Keratinocyte (primary cell): ENCODE measurements around the gene MED19. TPM values are rescaled to one million over a fixed set of nuclear protein-coding genes. Genes with fewer than 3 reads are reported as not detected.
"Not testable (repeated sequence)": the region's sequence is repeated elsewhere in the genome, so short reads cannot be mapped to it uniquely, and the experiment has no call there.

Experiments
- DNase-seq: peaks from one replicate; pipeline ENCODE4 v3.0.0-alpha.2; 2011; ENCODE audit warnings: low read depth, missing footprints, low spot score
- FAIRE-seq: peaks from 2 replicates; lab custom pipeline; 2011; peaks lifted over from hg19 to GRCh38; lab: Jason Lieb, UNC
- H2AFZ ChIP-seq: 2 replicates; pipeline ENCODE4 v1.6.0; 2012; ENCODE audit warnings: low read length, control low read depth, inconsistent platforms; ENCODE audit not compliant: control insufficient read depth
- H3K27ac ChIP-seq: 2 replicates; pipeline ENCODE4 v1.5.1; 2011; ENCODE audit warnings: low read length; ENCODE audit not compliant: control insufficient read depth, insufficient read depth
- H3K27me3 ChIP-seq: 3 replicates; pipeline ENCODE4 v1.6.0; 2011; ENCODE audit warnings: low read length; ENCODE audit not compliant: control insufficient read depth, insufficient read depth; ENCODE audit errors: extremely low read depth
- H3K36me3 ChIP-seq, 2 experiments: 2 replicates in 1 of 2; 3 replicates in 1 of 2; pipeline ENCODE4 v1.5.1; 2011; ENCODE audit warnings: low read length in 2 of 2, mild to moderate bottlenecking in 1 of 2; ENCODE audit not compliant: control insufficient read depth in 2 of 2, insufficient read depth in 2 of 2; ENCODE audit errors: extremely low read depth in 1 of 2
- H3K4me1 ChIP-seq: 3 replicates; pipeline ENCODE4 v1.5.1; 2011; ENCODE audit warnings: low read length; ENCODE audit not compliant: control insufficient read depth, insufficient read depth; ENCODE audit errors: extremely low read depth
- H3K4me2 ChIP-seq: 3 replicates; pipeline ENCODE4 v1.6.0; 2011; ENCODE audit warnings: low read depth, low read length; ENCODE audit not compliant: control insufficient read depth, insufficient read depth; ENCODE audit errors: extremely low read depth
- H3K4me3 ChIP-seq, 3 experiments: fragments of 200-600 bp in 1 of 3; sonication (generic) in 1 of 3; 2 replicates in 2 of 3; 3 replicates in 1 of 3; pipeline ENCODE4 v1.5.1; 2011 to 2016; ENCODE audit warnings: low read length in 3 of 3, mild to moderate bottlenecking in 3 of 3, control low read depth in 2 of 3, inconsistent platforms in 1 of 3, low read depth in 1 of 3, mixed read lengths in 1 of 3, mixed run types in 1 of 3, moderate library complexity in 1 of 3; ENCODE audit not compliant: control insufficient read depth in 2 of 3, insufficient read depth in 2 of 3; ENCODE audit errors: extremely low read depth in 1 of 3
- H3K79me2 ChIP-seq: 2 replicates; pipeline ENCODE4 v1.6.0; 2012; ENCODE audit warnings: low read length; ENCODE audit not compliant: control insufficient read depth, insufficient read depth
- H3K9ac ChIP-seq: 3 replicates; pipeline ENCODE4 v1.6.0; 2011; ENCODE audit warnings: low read length; ENCODE audit not compliant: control insufficient read depth, insufficient read depth; ENCODE audit errors: extremely low read depth
- H3K9me1 ChIP-seq: 3 replicates; pipeline ENCODE4 v1.6.0; 2011; ENCODE audit warnings: low read length; ENCODE audit not compliant: control insufficient read depth, insufficient read depth; ENCODE audit errors: extremely low read depth
- H3K9me3 ChIP-seq: 2 replicates; pipeline ENCODE4 v1.5.1; 2012; ENCODE audit warnings: low read depth, low read length; ENCODE audit not compliant: control insufficient read depth
- H4K20me1 ChIP-seq: 3 replicates; pipeline ENCODE4 v1.6.0; 2011; ENCODE audit warnings: low read length; ENCODE audit not compliant: control insufficient read depth, insufficient read depth; ENCODE audit errors: extremely low read depth
- CTCF ChIP-seq, 3 experiments: IDR thresholded peaks in 1 of 3; conservative IDR thresholded peaks in 1 of 3; optimal IDR thresholded peaks in 1 of 3; 2 replicates in 2 of 3; 3 replicates in 1 of 3; pipeline versions ENCODE3 to v1.5.1; 2011; ENCODE audit warnings: low read length in 3 of 3, mild to moderate bottlenecking in 3 of 3, moderate library complexity in 2 of 3, control low read depth in 1 of 3, inconsistent platforms in 1 of 3; ENCODE audit not compliant: insufficient read depth in 2 of 3; ENCODE audit errors: extremely low read depth in 1 of 3
- EZH2 ChIP-seq: IDR thresholded peaks from one replicate; pipeline ENCODE4 v1.6.1; 2012; ENCODE audit warnings: inconsistent platforms, mild to moderate bottlenecking, low read length, moderate library complexity
- dilution Hi-C: fragments of 300-500 bp; cut with MboI; formaldehyde crosslinking; loops from one replicate; pipeline ENCODE4 v1.7.0; 2020; ENCODE audit warnings: low sequenced_read_pairs; ENCODE audit not compliant: extremely low pct_ligation_motif_present
- polyA plus RNA-seq, 5 experiments: library from polyadenylated mRNA; depleted of rRNA in 3 of 5; stranded (reverse) in 3 of 5; stranded (forward) in 1 of 5; unstranded in 1 of 5; fragments of >200 nt; gene quantifications; 1 replicate in 1 of 5; 2 replicates in 3 of 5; 3 replicates in 1 of 5; pipeline versions ENCODE4 v1.2.1 to v1.2.3, GENCODE V29; 2011 to 2012; ENCODE audit warnings: missing spikeins in 2 of 5, low read depth in 1 of 5, low replicate concordance in 1 of 5

The MED19 gene
- polyA plus RNA-seq, 1 donor (not counting 4 experiments of a cell fraction or from before 2014, with no cell fraction given) = 19.3 TPM

GRCh38 chr11:57727185-57727584 lies 15.2 kb upstream of the MED19 start:
- Histone ChIP-seq H2AFZ (no peak overlapping the region), H3K4me3 (no peak overlapping the region), H3K4me1 (peaks cover 18% of the 10 kb centered on the region), H3K27me3 (no peaks in the 10 kb centered on the region), H3K4me2 (peak overlapping the region; percentile 41), H3K36me3 (peaks cover 0 to 3% of the 10 kb centered on the region in 2 experiments), H3K9me1 (no peaks in the 10 kb centered on the region), H3K9me3 (no peaks in the 10 kb centered on the region), H3K27ac (peak overlapping the region; percentile 34), H3K9ac (no peak overlapping the region), H3K79me2 (peaks cover 63% of the 10 kb centered on the region), H4K20me1 (peaks cover 5% of the 10 kb centered on the region)
- TF ChIP-seq CTCF (optimal IDR thresholded peaks at IDR 0.05 in 1 of 3, IDR thresholded peaks at IDR 0.05 in 1 of 3, conservative IDR thresholded peaks at IDR 0.05 in 1 of 3; ENCODE audit: extremely low read depth in 1 of 3, insufficient read depth in 2 of 3, low read length in 3 of 3) (no peak), EZH2 (no peak)
- no peak for DNase-seq
- dilution Hi-C loops = no loop called here
- peak; percentile 34 for FAIRE-seq

GRCh38 chr11:57716726-57717125 lies 4.7 kb upstream of the MED19 start:
- dilution Hi-C loops, H3K27ac ChIP-seq, H4K20me1 ChIP-seq, DNase-seq, FAIRE-seq, H3K4me3 ChIP-seq, H3K9me3 ChIP-seq, H2AFZ ChIP-seq, H3K27me3 ChIP-seq, H3K36me3 ChIP-seq, H3K4me2 ChIP-seq, H3K9me1 ChIP-seq, H3K9ac ChIP-seq: not testable (repeated sequence)
- H3K4me1 ChIP-seq = peaks cover 13% of the 10 kb centered on the region
- H3K79me2 ChIP-seq = peaks cover 64% of the 10 kb centered on the region

GRCh38 chr11:57713835-57714234 lies 1.8 kb upstream of the MED19 start:
- Histone ChIP-seq H3K79me2 (peaks cover 56% of the 10 kb centered on the region), H3K27me3 (no peaks in the 10 kb centered on the region), H3K4me3 (peak overlapping the region; percentile 66 to 100 (median 97)), H4K20me1 (no peaks in the 10 kb centered on the region), H3K9me3 (no peaks in the 10 kb centered on the region), H3K9ac (peak overlapping the region; percentile 96), H2AFZ (no peak overlapping the region), H3K4me2 (peak overlapping the region; percentile 93), H3K4me1 (peaks cover 25% of the 10 kb centered on the region), H3K27ac (peak overlapping the region; percentile 87), H3K9me1 (no peaks in the 10 kb centered on the region), H3K36me3 (peaks cover 0 to 2% of the 10 kb centered on the region in 2 experiments)
- dilution Hi-C loops = no loop called here
- DNase-seq (no peak), FAIRE-seq (no peak)
- TF ChIP-seq EZH2 = no peak
- TF ChIP-seq CTCF (optimal IDR thresholded peaks at IDR 0.05 in 1 of 3, IDR thresholded peaks at IDR 0.05 in 1 of 3, conservative IDR thresholded peaks at IDR 0.05 in 1 of 3; ENCODE audit: extremely low read depth in 1 of 3, insufficient read depth in 2 of 3, low read length in 3 of 3) = no peak
